HFF-Myc (cell line): ENCODE results near the gene ESR2.

ENCODE experiments used
- DNase-seq: peaks from one replicate; pipeline ENCODE4 v3.0.0-alpha.2; 2011; ENCODE audit warnings: low read depth; ENCODE audit errors: extremely low read depth
- H3K4me3 ChIP-seq: replicated peaks from 2 replicates; pipeline ENCODE4 v1.5.1; 2011; ENCODE audit warnings: low read depth, mild to moderate bottlenecking, control low read depth, low read length
- CTCF ChIP-seq: IDR thresholded peaks from 2 replicates; pipeline ENCODE4 v1.5.1; 2012; ENCODE audit warnings: mild to moderate bottlenecking, low read depth, low read length, control low read depth; ENCODE audit errors: missing control alignments

ESR2 gene

GRCh38 chr14:64170181-64170580 lies 124.0 kb downstream of the ESR2 start:
- no peak for TF ChIP-seq CTCF
- no peak overlapping the region for H3K4me3 ChIP-seq
- DNase-seq: no peak

- no peak for TF ChIP-seq CTCF
Observed at GRCh38 chr14:64159588-64159987, 134.6 kb downstream of the ESR2 start.

GRCh38 chr14:64158608-64159007 lies 135.6 kb downstream of the ESR2 start:
- no peak overlapping the region for H3K4me3 ChIP-seq
- DNase-seq: no peak
- no peak for TF ChIP-seq CTCF

More at GRCh38 chr14:64159588-64159987, 134.6 kb downstream of the ESR2 start:
- no peak overlapping the region for H3K4me3 ChIP-seq
- no peak for DNase-seq

- no peak overlapping the region for H3K4me3 ChIP-seq
- no peak for TF ChIP-seq CTCF
- DNase-seq: no peak
Observed at GRCh38 chr14:64149921-64150320, 144.2 kb downstream of the ESR2 start.

- H3K4me3 ChIP-seq: no peak overlapping the region
- TF ChIP-seq CTCF: no peak
- no peak for DNase-seq
Observed at GRCh38 chr14:64147126-64147790, 146.9 kb downstream of the ESR2 start.

GRCh38 chr14:64137657-64138290 lies 156.4 kb downstream of the ESR2 start:
- H3K4me3 ChIP-seq: no peak overlapping the region
- peak; percentile 19 for TF ChIP-seq CTCF
- DNase-seq: no peak
